ENCODE measurements around the gene ARIH2. TPM values are rescaled to one million over a fixed set of nuclear protein-coding genes. Genes with fewer than 3 reads are reported as not detected.

The ARIH2 gene
- total and polyA plus RNA-seq, 2 experiments from 2014 or later = 76.4 to 118 TPM

GRCh38 chr3:48991851-48992545 is 73.4 kb downstream of the ARIH2 start:
- no peaks in the 10 kb centered on the region for H3K27me3 ChIP-seq (ENCODE audit: insufficient read depth)
- Mint-ChIP-seq H3K27me3 (ENCODE audit: insufficient read depth, low read depth, poor library complexity) (peaks cover 21% of the 10 kb centered on the region), H3K4me3 (peak overlapping the region; percentile 91), H3K27ac (no peak overlapping the region), H3K9me3 (no peaks in the 10 kb centered on the region), H3K4me1 (peaks cover 19% of the 10 kb centered on the region), H3K36me3 (ENCODE audit: low read depth) (peaks cover 27% of the 10 kb centered on the region)
- H3K36me3 ChIP-seq (ENCODE audit: insufficient read depth) = no peaks in the 10 kb centered on the region
- no peak for TF ChIP-seq ZNF331 (CRISPR knock-in tag; IDR thresholded peaks at IDR 0.05; ENCODE audit: low read depth)
- TF ChIP-seq, protein P1, sequence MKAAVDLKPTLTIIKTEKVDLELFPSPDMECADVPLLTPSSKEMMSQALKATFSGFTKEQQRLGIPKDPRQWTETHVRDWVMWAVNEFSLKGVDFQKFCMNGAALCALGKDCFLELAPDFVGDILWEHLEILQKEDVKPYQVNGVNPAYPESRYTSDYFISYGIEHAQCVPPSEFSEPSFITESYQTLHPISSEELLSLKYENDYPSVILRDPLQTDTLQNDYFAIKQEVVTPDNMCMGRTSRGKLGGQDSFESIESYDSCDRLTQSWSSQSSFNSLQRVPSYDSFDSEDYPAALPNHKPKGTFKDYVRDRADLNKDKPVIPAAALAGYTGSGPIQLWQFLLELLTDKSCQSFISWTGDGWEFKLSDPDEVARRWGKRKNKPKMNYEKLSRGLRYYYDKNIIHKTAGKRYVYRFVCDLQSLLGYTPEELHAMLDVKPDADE (IDR thresholded peaks at IDR 0.05) = no peak
- H3K9me2 ChIP-seq (ENCODE audit: insufficient read depth) = no peaks in the 10 kb centered on the region
- H3K4me1 ChIP-seq (ENCODE audit: insufficient read depth) = peaks cover 14% of the 10 kb centered on the region; the same call in 1 of the 2 replicates
- H3K79me2 ChIP-seq (replicated peaks; ENCODE audit: insufficient read depth) = peaks cover 18% of the 10 kb centered on the region
- no peak overlapping the region for H3K27ac ChIP-seq (ENCODE audit: low read depth)
- H3K4me2 ChIP-seq = peak overlapping the region; percentile 97
- peak overlapping the region; percentile 91; the same call in 1 of the 2 replicates for H3K4me3 ChIP-seq
- peaks cover 2% of the 10 kb centered on the region; the same call in 1 of the 2 replicates for H4K20me1 ChIP-seq (replicated peaks; ENCODE audit: insufficient read depth)
- no peaks in the 10 kb centered on the region for H3F3A ChIP-seq (replicated peaks; ENCODE audit: low read depth)
- ATAC-seq (no peak), DNase-seq (ENCODE audit: low spot score) (no peak)
- H2AFZ ChIP-seq = no peak overlapping the region

GRCh38 chr3:48993834-48994233 is 75.2 kb downstream of the ARIH2 start:
- H4K20me1 ChIP-seq (replicated peaks; ENCODE audit: insufficient read depth) = no peaks in the 10 kb centered on the region
- no peak overlapping the region for H3K27ac ChIP-seq (ENCODE audit: low read depth)
- peaks cover 19% of the 10 kb centered on the region for H3K4me1 Mint-ChIP-seq
- H3K9me2 ChIP-seq (ENCODE audit: insufficient read depth) = no peaks in the 10 kb centered on the region
- no peak for DNase-seq (ENCODE audit: low spot score)
- ATAC-seq = no peak
- H3K4me3 Mint-ChIP-seq = no peak overlapping the region
- no peaks in the 10 kb centered on the region for H3K9me3 Mint-ChIP-seq
- H3K79me2 ChIP-seq (replicated peaks; ENCODE audit: insufficient read depth) = peaks cover 18% of the 10 kb centered on the region
- peaks cover 22% of the 10 kb centered on the region for H3K27me3 Mint-ChIP-seq (ENCODE audit: insufficient read depth, low read depth, poor library complexity)
- no peak overlapping the region for H3K27ac Mint-ChIP-seq
- H3F3A ChIP-seq (replicated peaks; ENCODE audit: low read depth) = no peaks in the 10 kb centered on the region
- H3K4me2 ChIP-seq = no peak overlapping the region
- H2AFZ ChIP-seq = no peak overlapping the region
- H3K36me3 ChIP-seq (ENCODE audit: insufficient read depth) = no peaks in the 10 kb centered on the region
- peaks cover 23% of the 10 kb centered on the region for H3K36me3 Mint-ChIP-seq (ENCODE audit: low read depth)
- H3K4me3 ChIP-seq = no peak overlapping the region
- H3K4me1 ChIP-seq (ENCODE audit: insufficient read depth) = peaks cover 13% of the 10 kb centered on the region; the same call in 1 of the 2 replicates
- H3K27me3 ChIP-seq (ENCODE audit: insufficient read depth) = no peaks in the 10 kb centered on the region
- TF ChIP-seq ZNF331 (CRISPR knock-in tag; IDR thresholded peaks at IDR 0.05; ENCODE audit: low read depth) = no peak
- no peak for TF ChIP-seq JUNB (IDR thresholded peaks at IDR 0.05; ENCODE audit: unreplicated experiment)
- TF ChIP-seq, protein P2, sequence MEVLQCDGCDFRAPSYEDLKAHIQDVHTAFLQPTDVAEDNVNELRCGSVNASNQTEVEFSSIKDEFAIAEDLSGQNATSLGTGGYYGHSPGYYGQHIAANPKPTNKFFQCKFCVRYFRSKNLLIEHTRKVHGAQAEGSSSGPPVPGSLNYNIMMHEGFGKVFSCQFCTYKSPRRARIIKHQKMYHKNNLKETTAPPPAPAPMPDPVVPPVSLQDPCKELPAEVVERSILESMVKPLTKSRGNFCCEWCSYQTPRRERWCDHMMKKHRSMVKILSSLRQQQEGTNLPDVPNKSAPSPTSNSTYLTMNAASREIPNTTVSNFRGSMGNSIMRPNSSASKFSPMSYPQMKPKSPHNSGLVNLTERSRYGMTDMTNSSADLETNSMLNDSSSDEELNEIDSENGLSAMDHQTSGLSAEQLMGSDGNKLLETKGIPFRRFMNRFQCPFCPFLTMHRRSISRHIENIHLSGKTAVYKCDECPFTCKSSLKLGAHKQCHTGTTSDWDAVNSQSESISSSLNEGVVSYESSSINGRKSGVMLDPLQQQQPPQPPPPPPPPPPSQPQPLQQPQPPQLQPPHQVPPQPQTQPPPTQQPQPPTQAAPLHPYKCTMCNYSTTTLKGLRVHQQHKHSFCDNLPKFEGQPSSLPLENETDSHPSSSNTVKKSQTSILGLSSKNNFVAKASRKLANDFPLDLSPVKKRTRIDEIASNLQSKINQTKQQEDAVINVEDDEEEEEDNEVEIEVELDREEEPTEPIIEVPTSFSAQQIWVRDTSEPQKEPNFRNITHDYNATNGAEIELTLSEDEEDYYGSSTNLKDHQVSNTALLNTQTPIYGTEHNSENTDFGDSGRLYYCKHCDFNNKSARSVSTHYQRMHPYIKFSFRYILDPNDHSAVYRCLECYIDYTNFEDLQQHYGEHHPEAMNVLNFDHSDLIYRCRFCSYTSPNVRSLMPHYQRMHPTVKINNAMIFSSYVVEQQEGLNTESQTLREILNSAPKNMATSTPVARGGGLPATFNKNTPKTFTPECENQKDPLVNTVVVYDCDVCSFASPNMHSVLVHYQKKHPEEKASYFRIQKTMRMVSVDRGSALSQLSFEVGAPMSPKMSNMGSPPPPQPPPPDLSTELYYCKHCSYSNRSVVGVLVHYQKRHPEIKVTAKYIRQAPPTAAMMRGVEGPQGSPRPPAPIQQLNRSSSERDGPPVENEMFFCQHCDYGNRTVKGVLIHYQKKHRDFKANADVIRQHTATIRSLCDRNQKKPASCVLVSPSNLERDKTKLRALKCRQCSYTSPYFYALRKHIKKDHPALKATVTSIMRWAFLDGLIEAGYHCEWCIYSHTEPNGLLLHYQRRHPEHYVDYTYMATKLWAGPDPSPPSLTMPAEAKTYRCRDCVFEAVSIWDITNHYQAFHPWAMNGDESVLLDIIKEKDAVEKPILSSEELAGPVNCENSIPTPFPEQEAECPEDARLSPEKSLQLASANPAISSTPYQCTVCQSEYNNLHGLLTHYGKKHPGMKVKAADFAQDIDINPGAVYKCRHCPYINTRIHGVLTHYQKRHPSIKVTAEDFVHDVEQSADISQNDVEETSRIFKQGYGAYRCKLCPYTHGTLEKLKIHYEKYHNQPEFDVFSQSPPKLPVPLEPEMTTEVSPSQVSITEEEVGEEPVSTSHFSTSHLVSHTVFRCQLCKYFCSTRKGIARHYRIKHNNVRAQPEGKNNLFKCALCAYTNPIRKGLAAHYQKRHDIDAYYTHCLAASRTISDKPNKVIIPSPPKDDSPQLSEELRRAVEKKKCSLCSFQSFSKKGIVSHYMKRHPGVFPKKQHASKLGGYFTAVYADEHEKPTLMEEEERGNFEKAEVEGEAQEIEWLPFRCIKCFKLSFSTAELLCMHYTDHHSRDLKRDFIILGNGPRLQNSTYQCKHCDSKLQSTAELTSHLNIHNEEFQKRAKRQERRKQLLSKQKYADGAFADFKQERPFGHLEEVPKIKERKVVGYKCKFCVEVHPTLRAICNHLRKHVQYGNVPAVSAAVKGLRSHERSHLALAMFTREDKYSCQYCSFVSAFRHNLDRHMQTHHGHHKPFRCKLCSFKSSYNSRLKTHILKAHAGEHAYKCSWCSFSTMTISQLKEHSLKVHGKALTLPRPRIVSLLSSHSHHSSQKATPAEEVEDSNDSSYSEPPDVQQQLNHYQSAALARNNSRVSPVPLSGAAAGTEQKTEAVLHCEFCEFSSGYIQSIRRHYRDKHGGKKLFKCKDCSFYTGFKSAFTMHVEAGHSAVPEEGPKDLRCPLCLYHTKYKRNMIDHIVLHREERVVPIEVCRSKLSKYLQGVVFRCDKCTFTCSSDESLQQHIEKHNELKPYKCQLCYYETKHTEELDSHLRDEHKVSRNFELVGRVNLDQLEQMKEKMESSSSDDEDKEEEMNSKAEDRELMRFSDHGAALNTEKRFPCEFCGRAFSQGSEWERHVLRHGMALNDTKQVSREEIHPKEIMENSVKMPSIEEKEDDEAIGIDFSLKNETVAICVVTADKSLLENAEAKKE (CRISPR knock-in tag; IDR thresholded peaks at IDR 0.05) = no peak
- TF ChIP-seq ZNF114 (CRISPR knock-in tag; IDR thresholded peaks at IDR 0.05) = no peak
- TF ChIP-seq POLR2AphosphoS5 (IDR thresholded peaks at IDR 0.05; ENCODE audit: low read depth) = no peak
- no peak for TF ChIP-seq NANOG (IDR thresholded peaks at IDR 0.05; ENCODE audit: borderline replicate concordance)
- TF ChIP-seq STAT1 (IDR thresholded peaks at IDR 0.05; ENCODE audit: unreplicated experiment) = no peak
- TF ChIP-seq, protein P1 (IDR thresholded peaks at IDR 0.05) = no peak
- no peak for TF ChIP-seq REST (IDR thresholded peaks at IDR 0.05; ENCODE audit: unreplicated experiment)
